ENCODE data around the gene DST.
A peak's percentile ranks its signal among the peaks of the same experiment; 100 is the strongest.

Gene DST

GRCh38 chr6:56593801-56594318, 48.8 kb downstream of the DST start:
- H3K4me3 ChIP-seq (ENCODE audit: low read length) = no peak overlapping the region
- TF ChIP-seq CTCF (conservative IDR thresholded peaks at IDR 0.05; ENCODE audit: low read length) = no peak
- DNase-seq (ENCODE audit: low read depth) = peak; percentile 22

GRCh38 chr6:56582236-56582635, 60.5 kb downstream of the DST start:
- no peak for DNase-seq (ENCODE audit: low read depth)
- TF ChIP-seq CTCF (conservative IDR thresholded peaks at IDR 0.05; ENCODE audit: low read length) = no peak

GRCh38 chr6:56581296-56581925, 61.3 kb downstream of the DST start:
- TF ChIP-seq CTCF (conservative IDR thresholded peaks at IDR 0.05; ENCODE audit: low read length) = no peak
- no peak overlapping the region for H3K4me3 ChIP-seq (ENCODE audit: low read length)
- peak; percentile 11 for DNase-seq (ENCODE audit: low read depth)

More at GRCh38 chr6:56582236-56582635, 60.5 kb downstream of the DST start:
- no peak overlapping the region for H3K4me3 ChIP-seq (ENCODE audit: low read length)

- no peak overlapping the region for H3K4me3 ChIP-seq (ENCODE audit: low read length)
- no peak for TF ChIP-seq CTCF (conservative IDR thresholded peaks at IDR 0.05; ENCODE audit: low read length)
- DNase-seq (ENCODE audit: low read depth) = no peak
These were observed 62.4 kb downstream of the DST start for GRCh38 chr6:56580271-56580670.

GRCh38 chr6:56579155-56579851, 63.4 kb downstream of the DST start:
- no peak overlapping the region for H3K4me3 ChIP-seq (ENCODE audit: low read length)
- no peak for DNase-seq (ENCODE audit: low read depth)
- no peak for TF ChIP-seq CTCF (conservative IDR thresholded peaks at IDR 0.05; ENCODE audit: low read length)

- H3K4me3 ChIP-seq (ENCODE audit: low read length) = no peak overlapping the region
- DNase-seq (ENCODE audit: low read depth) = no peak
- no peak for TF ChIP-seq CTCF (conservative IDR thresholded peaks at IDR 0.05; ENCODE audit: low read length)
These were observed 67.0 kb downstream of the DST start for GRCh38 chr6:56575736-56576135.

GRCh38 chr6:56574292-56574691, 68.4 kb downstream of the DST start:
- H3K4me3 ChIP-seq (ENCODE audit: low read length) = no peak overlapping the region
- TF ChIP-seq CTCF (conservative IDR thresholded peaks at IDR 0.05; ENCODE audit: low read length) = no peak
- no peak for DNase-seq (ENCODE audit: low read depth)
